ENCODE measurements around the gene CTIF. TPM values are rescaled to one million over a fixed set of nuclear protein-coding genes. Genes with fewer than 3 reads are reported as not detected.
A peak's percentile ranks its signal among the peaks of the same experiment; 100 is the strongest.

Gene CTIF
- total RNA-seq, 2 donors from 2014 or later = 30.6 to 61.2 TPM

- H3K4me3 ChIP-seq = no peak overlapping the region
- DNase-seq (ENCODE audit: low spot score) = no peak
- H3K4me1 ChIP-seq = peaks cover 0 to 47% of the 10 kb centered on the region in 2 donors
- H3K27me3 ChIP-seq = no peaks in the 10 kb centered on the region
- no peaks in the 10 kb centered on the region for H3K9me3 ChIP-seq
- peak overlapping the region in 1 of 2 donors; percentile 73 for H3K27ac ChIP-seq
- TF ChIP-seq, protein P1, sequence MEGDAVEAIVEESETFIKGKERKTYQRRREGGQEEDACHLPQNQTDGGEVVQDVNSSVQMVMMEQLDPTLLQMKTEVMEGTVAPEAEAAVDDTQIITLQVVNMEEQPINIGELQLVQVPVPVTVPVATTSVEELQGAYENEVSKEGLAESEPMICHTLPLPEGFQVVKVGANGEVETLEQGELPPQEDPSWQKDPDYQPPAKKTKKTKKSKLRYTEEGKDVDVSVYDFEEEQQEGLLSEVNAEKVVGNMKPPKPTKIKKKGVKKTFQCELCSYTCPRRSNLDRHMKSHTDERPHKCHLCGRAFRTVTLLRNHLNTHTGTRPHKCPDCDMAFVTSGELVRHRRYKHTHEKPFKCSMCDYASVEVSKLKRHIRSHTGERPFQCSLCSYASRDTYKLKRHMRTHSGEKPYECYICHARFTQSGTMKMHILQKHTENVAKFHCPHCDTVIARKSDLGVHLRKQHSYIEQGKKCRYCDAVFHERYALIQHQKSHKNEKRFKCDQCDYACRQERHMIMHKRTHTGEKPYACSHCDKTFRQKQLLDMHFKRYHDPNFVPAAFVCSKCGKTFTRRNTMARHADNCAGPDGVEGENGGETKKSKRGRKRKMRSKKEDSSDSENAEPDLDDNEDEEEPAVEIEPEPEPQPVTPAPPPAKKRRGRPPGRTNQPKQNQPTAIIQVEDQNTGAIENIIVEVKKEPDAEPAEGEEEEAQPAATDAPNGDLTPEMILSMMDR (IDR thresholded peaks at IDR 0.05) = no peak
- no peaks in the 10 kb centered on the region for H3K36me3 ChIP-seq
These were observed 195.6 kb downstream of the CTIF start for GRCh38 chr18:48734460-48734859.

- Histone ChIP-seq H3K36me3 (no peaks in the 10 kb centered on the region), H3K27ac (no peak overlapping the region), H3K4me1 (peaks cover 0 to 55% of the 10 kb centered on the region in 2 donors), H3K27me3 (no peaks in the 10 kb centered on the region), H3K4me3 (no peak overlapping the region), H3K9me3 (no peaks in the 10 kb centered on the region)
- no peak for DNase-seq (ENCODE audit: low spot score)
- TF ChIP-seq, protein P1 (IDR thresholded peaks at IDR 0.05) = no peak
These were observed 196.3 kb downstream of the CTIF start for GRCh38 chr18:48735080-48735676.

DNA sequence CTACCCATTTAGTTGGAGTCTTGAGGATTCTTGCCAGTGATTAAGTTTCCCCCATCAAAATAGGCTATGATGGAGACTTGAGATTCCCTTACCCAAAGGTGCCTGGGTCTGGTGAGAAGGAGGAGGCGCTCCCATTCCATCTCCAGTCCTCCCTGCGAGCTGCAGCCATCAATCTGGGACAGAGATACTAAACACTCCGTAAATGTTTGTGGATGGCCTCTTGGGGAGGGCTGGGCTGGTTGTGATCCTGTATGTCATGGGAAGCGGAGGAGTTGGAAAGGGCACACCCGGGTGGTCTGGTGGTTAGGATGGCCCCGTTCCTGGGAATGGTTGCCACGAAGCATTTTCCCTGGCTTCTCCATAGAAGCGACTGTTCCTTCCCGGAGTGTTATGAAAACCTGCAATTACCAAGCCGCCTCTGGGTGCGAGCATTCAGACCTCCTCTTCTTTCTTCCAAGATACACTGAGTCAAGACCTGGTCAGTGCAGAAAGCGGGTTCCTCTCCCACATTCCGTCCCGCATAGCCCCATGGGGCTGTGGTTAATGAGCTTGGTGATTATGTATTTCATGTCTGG lies 196.9 kb downstream of the CTIF start:
- Histone ChIP-seq H3K27ac (no peak overlapping the region), H3K36me3 (no peaks in the 10 kb centered on the region), H3K4me1 (peaks cover 0 to 59% of the 10 kb centered on the region in 2 donors), H3K27me3 (no peaks in the 10 kb centered on the region), H3K9me3 (no peaks in the 10 kb centered on the region), H3K4me3 (no peak overlapping the region)
- TF ChIP-seq, protein P1 (IDR thresholded peaks at IDR 0.05) = no peak
- DNase-seq (ENCODE audit: low spot score) = no peak

GRCh38 chr18:48736321-48737260 lies 197.8 kb downstream of the CTIF start:
- H3K4me1 ChIP-seq = peaks cover 0 to 67% of the 10 kb centered on the region in 2 donors
- H3K9me3 ChIP-seq = no peaks in the 10 kb centered on the region
- H3K36me3 ChIP-seq = no peaks in the 10 kb centered on the region
- H3K27ac ChIP-seq = no peak overlapping the region
- no peaks in the 10 kb centered on the region for H3K27me3 ChIP-seq
- TF ChIP-seq, protein P1 (IDR thresholded peaks at IDR 0.05) = no peak
- no peak overlapping the region for H3K4me3 ChIP-seq
- DNase-seq (ENCODE audit: low spot score) = no peak

GRCh38 chr18:48739266-48740067 lies 200.6 kb downstream of the CTIF start:
- Histone ChIP-seq H3K9me3 (no peaks in the 10 kb centered on the region), H3K4me1 (peaks cover 0 to 75% of the 10 kb centered on the region in 2 donors), H3K36me3 (no peaks in the 10 kb centered on the region), H3K4me3 (no peak overlapping the region), H3K27me3 (no peaks in the 10 kb centered on the region), H3K27ac (peak overlapping the region in 1 of 2 donors; percentile 1)
- no peak for DNase-seq (ENCODE audit: low spot score)
- TF ChIP-seq, protein P1 (IDR thresholded peaks at IDR 0.05) = no peak

Measured in right atrium auricular region (tissue), 2 donors.